OCI-LY3 (cell line): Measurements from ENCODE around the gene CFAP46.

Experiments used
- H2AFZ ChIP-seq: fragments of 200-600, 300-600 bp; shearing (Covaris generic); 2 replicates; pipeline ENCODE4 v1.6.0; 2014; ENCODE audit warnings: antibody characterized with exemption, low read depth, low read length
- H3K27ac ChIP-seq: fragments of 200-600, 300-600 bp; sonication (generic); 2 replicates; pipeline ENCODE4 v1.5.1; 2014; ENCODE audit warnings: mild to moderate bottlenecking, low read length, moderate library complexity, mixed read lengths
- H3K27me3 ChIP-seq: fragments of 200-600, 300-600 bp; sonication (generic); 2 replicates; pipeline ENCODE4 v1.6.1; 2014; ENCODE audit warnings: low read depth, low read length, mixed read lengths
- H3K36me3 ChIP-seq: fragments of 200-600, 300-600 bp; sonication (generic); replicated peaks from 2 replicates; pipeline ENCODE3; 2014; ENCODE audit warnings: low read depth, low read length, mixed read lengths
- H3K4me1 ChIP-seq: fragments of 300-600, 200-600 bp; sonication (generic); 2 replicates; pipeline ENCODE4 v1.6.1; 2014; ENCODE audit warnings: low read length, mixed read lengths
- H3K4me2 ChIP-seq: fragments of 200-600, 300-600 bp; sonication (generic); 2 replicates; pipeline ENCODE4 v1.6.1; 2014; ENCODE audit warnings: low read length, mixed read lengths
- H3K4me3 ChIP-seq: fragments of 300-600, 200-600 bp; sonication (generic); 2 replicates; pipeline ENCODE4 v1.5.1; 2014; ENCODE audit warnings: antibody characterized with exemption, mild to moderate bottlenecking, low read length, moderate library complexity
- H3K79me2 ChIP-seq: fragments of 300-600, 200-600 bp; shearing (Covaris generic); 2 replicates; pipeline ENCODE4 v1.6.1; 2014; ENCODE audit warnings: mild to moderate bottlenecking, low read length, mixed read lengths
- H3K9ac ChIP-seq: fragments of 300-600, 200-600 bp; shearing (Covaris generic); 2 replicates; pipeline ENCODE4 v1.6.0; 2014; ENCODE audit warnings: mild to moderate bottlenecking, low read length, moderate library complexity
- H3K9me3 ChIP-seq: fragments of 200-600, 300-600 bp; shearing (Covaris generic); 2 replicates; pipeline ENCODE4 v1.6.1; 2014; ENCODE audit warnings: low read length, mixed read lengths; ENCODE audit not compliant: insufficient read depth
- H4K20me1 ChIP-seq: fragments of 200-600, 300-600 bp; sonication (generic); 2 replicates; pipeline ENCODE4 v1.6.1; 2016; ENCODE audit warnings: low read length, mixed read lengths; ENCODE audit not compliant: insufficient read depth
- EZH2phosphoT487 ChIP-seq: fragments of 200-600 bp; shearing (Covaris generic); IDR thresholded peaks from 2 replicates; pipeline ENCODE4 v1.6.1; 2018; ENCODE audit warnings: antibody characterized with exemption, mixed run types, low read depth
- TF ChIP-seq, protein P1 (sequence below): fragments of 200-600, 300-600 bp; sonication (generic); IDR thresholded peaks from 2 replicates; pipeline ENCODE4 v1.5.1; 2014; ENCODE audit warnings: antibody characterized with exemption, low read length, low read depth

The CFAP46 gene

DNA sequence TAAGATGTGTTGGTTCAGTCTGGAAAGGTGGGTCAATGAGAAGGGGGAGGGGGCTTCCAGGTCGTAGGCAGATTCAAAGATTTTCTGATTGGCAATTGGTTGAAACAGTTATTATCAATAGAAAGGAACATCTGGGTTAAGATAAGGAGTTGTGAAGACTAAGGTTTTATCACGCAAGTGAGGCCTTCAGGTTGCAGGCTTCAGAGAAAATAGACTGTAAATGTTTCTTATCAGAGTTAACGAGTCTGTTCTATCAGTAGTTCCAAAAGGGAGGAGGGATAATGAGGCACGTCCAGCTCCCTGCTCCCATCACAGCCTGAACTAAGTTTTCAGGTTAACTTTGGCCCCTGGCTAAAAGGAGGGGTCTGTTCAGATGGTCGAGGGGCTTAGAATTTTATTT lies 11.1 kb upstream of the CFAP46 start:
- Histone ChIP-seq H3K9ac (no peak overlapping the region), H4K20me1 (no peaks in the 10 kb centered on the region), H3K79me2 (no peaks in the 10 kb centered on the region), H3K27me3 (peaks cover 9% of the 10 kb centered on the region), H3K9me3 (no peaks in the 10 kb centered on the region), H2AFZ (no peak overlapping the region), H3K27ac (no peak overlapping the region), H3K4me3 (no peak overlapping the region), H3K4me1 (no peaks in the 10 kb centered on the region), H3K4me2 (no peak overlapping the region), H3K36me3 (no peaks in the 10 kb centered on the region)
- TF ChIP-seq, protein P1, sequence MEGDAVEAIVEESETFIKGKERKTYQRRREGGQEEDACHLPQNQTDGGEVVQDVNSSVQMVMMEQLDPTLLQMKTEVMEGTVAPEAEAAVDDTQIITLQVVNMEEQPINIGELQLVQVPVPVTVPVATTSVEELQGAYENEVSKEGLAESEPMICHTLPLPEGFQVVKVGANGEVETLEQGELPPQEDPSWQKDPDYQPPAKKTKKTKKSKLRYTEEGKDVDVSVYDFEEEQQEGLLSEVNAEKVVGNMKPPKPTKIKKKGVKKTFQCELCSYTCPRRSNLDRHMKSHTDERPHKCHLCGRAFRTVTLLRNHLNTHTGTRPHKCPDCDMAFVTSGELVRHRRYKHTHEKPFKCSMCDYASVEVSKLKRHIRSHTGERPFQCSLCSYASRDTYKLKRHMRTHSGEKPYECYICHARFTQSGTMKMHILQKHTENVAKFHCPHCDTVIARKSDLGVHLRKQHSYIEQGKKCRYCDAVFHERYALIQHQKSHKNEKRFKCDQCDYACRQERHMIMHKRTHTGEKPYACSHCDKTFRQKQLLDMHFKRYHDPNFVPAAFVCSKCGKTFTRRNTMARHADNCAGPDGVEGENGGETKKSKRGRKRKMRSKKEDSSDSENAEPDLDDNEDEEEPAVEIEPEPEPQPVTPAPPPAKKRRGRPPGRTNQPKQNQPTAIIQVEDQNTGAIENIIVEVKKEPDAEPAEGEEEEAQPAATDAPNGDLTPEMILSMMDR: no peak
- no peak for TF ChIP-seq EZH2phosphoT487

DNA sequence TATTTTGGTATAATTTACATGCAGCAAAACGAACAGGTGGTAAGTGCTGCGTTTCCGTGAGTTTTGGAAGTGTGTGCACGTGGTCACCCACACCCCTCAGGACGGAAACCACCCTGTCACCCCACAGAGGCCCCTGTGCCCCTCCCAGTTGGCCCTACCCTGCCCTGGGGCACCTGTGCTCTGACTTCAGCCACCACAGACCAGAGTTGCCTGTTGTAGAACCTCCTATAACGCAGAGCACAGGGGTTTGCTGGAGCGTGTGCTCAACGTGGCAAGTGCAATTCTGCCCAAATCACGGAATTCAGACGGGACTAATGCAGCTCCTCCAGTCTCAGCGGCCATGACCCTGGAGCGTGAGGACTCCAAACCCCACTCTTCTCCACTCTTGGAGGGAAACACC lies 9.6 kb upstream of the CFAP46 start:
- no peak overlapping the region for H3K9ac ChIP-seq
- no peaks in the 10 kb centered on the region for H4K20me1 ChIP-seq
- no peaks in the 10 kb centered on the region for H3K36me3 ChIP-seq
- no peak overlapping the region for H2AFZ ChIP-seq
- H3K27ac ChIP-seq: no peak overlapping the region
- H3K4me2 ChIP-seq: no peak overlapping the region
- no peak overlapping the region for H3K4me3 ChIP-seq
- no peaks in the 10 kb centered on the region for H3K9me3 ChIP-seq
- H3K79me2 ChIP-seq: no peaks in the 10 kb centered on the region
- TF ChIP-seq, protein P1: no peak
- no peak for TF ChIP-seq EZH2phosphoT487
- no peaks in the 10 kb centered on the region for H3K4me1 ChIP-seq
- peaks cover 9% of the 10 kb centered on the region for H3K27me3 ChIP-seq

GRCh38 chr10:132948351-132948750 lies 6.0 kb upstream of the CFAP46 start:
- Histone ChIP-seq H3K36me3 (no peaks in the 10 kb centered on the region), H3K27me3 (peaks cover 9% of the 10 kb centered on the region)
- TF ChIP-seq EZH2phosphoT487: no peak
- TF ChIP-seq, protein P1: no peak

GRCh38 chr10:132947843-132948242 lies 5.5 kb upstream of the CFAP46 start:
- Histone ChIP-seq H3K36me3 (no peaks in the 10 kb centered on the region), H3K79me2 (no peaks in the 10 kb centered on the region), H3K4me3 (no peak overlapping the region), H4K20me1 (no peaks in the 10 kb centered on the region), H3K9me3 (no peaks in the 10 kb centered on the region), H2AFZ (no peak overlapping the region), H3K4me2 (no peak overlapping the region), H3K27ac (no peak overlapping the region), H3K4me1 (no peaks in the 10 kb centered on the region), H3K9ac (no peak overlapping the region), H3K27me3 (peaks cover 9% of the 10 kb centered on the region)
- no peak for TF ChIP-seq EZH2phosphoT487
- TF ChIP-seq, protein P1: no peak

More at GRCh38 chr10:132948351-132948750, 6.0 kb upstream of the CFAP46 start:
- no peak overlapping the region for H3K4me2 ChIP-seq
- H3K27ac ChIP-seq: no peak overlapping the region
- H3K9me3 ChIP-seq: no peaks in the 10 kb centered on the region
- no peak overlapping the region for H2AFZ ChIP-seq
- no peak overlapping the region for H3K4me3 ChIP-seq
- no peaks in the 10 kb centered on the region for H3K4me1 ChIP-seq
- no peaks in the 10 kb centered on the region for H3K79me2 ChIP-seq
- H3K9ac ChIP-seq: no peak overlapping the region
- H4K20me1 ChIP-seq: no peaks in the 10 kb centered on the region
